ENCODE data around the gene TBL1Y. TPM values are rescaled to one million over a fixed set of nuclear protein-coding genes. Genes with fewer than 3 reads are reported as not detected.

The TBL1Y gene
- total and polyA plus RNA-seq, 10 of the 15 experiments (the other 5 are each of a cell fraction or from before 2014, with no cell fraction given), result not detected

- no peak for FAIRE-seq
- intact Hi-C loops (cut with micrococcal nuclease; ENCODE audit: unreplicated experiment) (no loop called here), in situ Hi-C loops (cut with MboI) (no loop called here)
- no peak for ATAC-seq
- SMC1A ChIA-PET (ENCODE audit: uncharacterized antibody, unreplicated experiment), result no interaction called here
- H3K4me2 ChIP-seq (ENCODE audit: control insufficient read depth, insufficient read depth), result no peak overlapping the region
- H3K36me3 ChIP-seq (ENCODE audit: control insufficient read depth in 2 of 2, insufficient read depth in 2 of 2, low read length in 1 of 2), result no peaks in the 10 kb centered on the region
- no peak overlapping the region for H2AFZ ChIP-seq (ENCODE audit: control insufficient read depth, low read depth, low read length)
- no peak overlapping the region for H3K4me3 ChIP-seq
- H3K9ac ChIP-seq (ENCODE audit: control insufficient read depth, insufficient read depth, low read length), result no peak overlapping the region
- TF ChIP-seq SUZ12 (IDR thresholded peaks at IDR 0.05; ENCODE audit: unreplicated experiment) (no peak), TAF1 (IDR thresholded peaks at IDR 0.05; ENCODE audit: borderline replicate concordance, low read depth, low read length) (no peak), GABPA (IDR thresholded peaks at IDR 0.05; ENCODE audit: low read depth) (no peak), SP1 (IDR thresholded peaks at IDR 0.05; ENCODE audit: low read depth, low read length) (no peak), RAD21 (IDR thresholded peaks at IDR 0.05; ENCODE audit: insufficient read depth, low read depth, low read length) (no peak), STAT1 (conservative IDR thresholded peaks at IDR 0.05) (no peak), MTA2 (IDR thresholded peaks at IDR 0.05; ENCODE audit: low read depth) (no peak), ZNF24 (IDR thresholded peaks at IDR 0.05) (no peak), BCL3 (IDR thresholded peaks at IDR 0.05; ENCODE audit: borderline replicate concordance, insufficient read depth, low read depth, low read length, poor library complexity, severe bottlenecking) (no peak), ELK1 (IDR thresholded peaks at IDR 0.05; ENCODE audit: low read depth, low read length) (no peak), BCL11A (IDR thresholded peaks at IDR 0.05; ENCODE audit: low read depth, low read length) (no peak), PML (IDR thresholded peaks at IDR 0.05; ENCODE audit: low read length) (no peak), NBN (IDR thresholded peaks at IDR 0.05) (no peak), NR2C2 (IDR thresholded peaks at IDR 0.05; ENCODE audit: borderline replicate concordance, control insufficient read depth, insufficient read length, low read depth) (no peak), MAX (IDR thresholded peaks at IDR 0.05; ENCODE audit: low read depth, low read length) (no peak)
- TF ChIP-seq, protein P1, sequence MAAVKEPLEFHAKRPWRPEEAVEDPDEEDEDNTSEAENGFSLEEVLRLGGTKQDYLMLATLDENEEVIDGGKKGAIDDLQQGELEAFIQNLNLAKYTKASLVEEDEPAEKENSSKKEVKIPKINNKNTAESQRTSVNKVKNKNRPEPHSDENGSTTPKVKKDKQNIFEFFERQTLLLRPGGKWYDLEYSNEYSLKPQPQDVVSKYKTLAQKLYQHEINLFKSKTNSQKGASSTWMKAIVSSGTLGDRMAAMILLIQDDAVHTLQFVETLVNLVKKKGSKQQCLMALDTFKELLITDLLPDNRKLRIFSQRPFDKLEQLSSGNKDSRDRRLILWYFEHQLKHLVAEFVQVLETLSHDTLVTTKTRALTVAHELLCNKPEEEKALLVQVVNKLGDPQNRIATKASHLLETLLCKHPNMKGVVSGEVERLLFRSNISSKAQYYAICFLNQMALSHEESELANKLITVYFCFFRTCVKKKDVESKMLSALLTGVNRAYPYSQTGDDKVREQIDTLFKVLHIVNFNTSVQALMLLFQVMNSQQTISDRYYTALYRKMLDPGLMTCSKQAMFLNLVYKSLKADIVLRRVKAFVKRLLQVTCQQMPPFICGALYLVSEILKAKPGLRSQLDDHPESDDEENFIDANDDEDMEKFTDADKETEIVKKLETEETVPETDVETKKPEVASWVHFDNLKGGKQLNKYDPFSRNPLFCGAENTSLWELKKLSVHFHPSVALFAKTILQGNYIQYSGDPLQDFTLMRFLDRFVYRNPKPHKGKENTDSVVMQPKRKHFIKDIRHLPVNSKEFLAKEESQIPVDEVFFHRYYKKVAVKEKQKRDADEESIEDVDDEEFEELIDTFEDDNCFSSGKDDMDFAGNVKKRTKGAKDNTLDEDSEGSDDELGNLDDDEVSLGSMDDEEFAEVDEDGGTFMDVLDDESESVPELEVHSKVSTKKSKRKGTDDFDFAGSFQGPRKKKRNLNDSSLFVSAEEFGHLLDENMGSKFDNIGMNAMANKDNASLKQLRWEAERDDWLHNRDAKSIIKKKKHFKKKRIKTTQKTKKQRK (IDR thresholded peaks at IDR 0.05; ENCODE audit: low read depth, low read length), result no peak
- TF ChIP-seq, protein P2, sequence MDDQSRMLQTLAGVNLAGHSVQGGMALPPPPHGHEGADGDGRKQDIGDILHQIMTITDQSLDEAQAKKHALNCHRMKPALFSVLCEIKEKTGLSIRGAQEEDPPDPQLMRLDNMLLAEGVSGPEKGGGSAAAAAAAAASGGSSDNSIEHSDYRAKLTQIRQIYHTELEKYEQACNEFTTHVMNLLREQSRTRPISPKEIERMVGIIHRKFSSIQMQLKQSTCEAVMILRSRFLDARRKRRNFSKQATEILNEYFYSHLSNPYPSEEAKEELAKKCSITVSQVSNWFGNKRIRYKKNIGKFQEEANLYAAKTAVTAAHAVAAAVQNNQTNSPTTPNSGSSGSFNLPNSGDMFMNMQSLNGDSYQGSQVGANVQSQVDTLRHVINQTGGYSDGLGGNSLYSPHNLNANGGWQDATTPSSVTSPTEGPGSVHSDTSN (IDR thresholded peaks at IDR 0.05; ENCODE audit: insufficient replicate concordance, low read depth, low read length), result no peak
- H3K4me1 ChIP-seq (ENCODE audit: control insufficient read depth, insufficient read depth, low read length), result no peaks in the 10 kb centered on the region
- no peaks in the 10 kb centered on the region for H3K27me3 ChIP-seq (replicated peaks in 1 of 2; ENCODE audit: control insufficient read depth in 2 of 2, insufficient read depth in 2 of 2, low read length in 1 of 2)
- BruUV-seq (replicated peaks), result no TSS peak
- no peaks in the 10 kb centered on the region for H4K20me1 ChIP-seq (ENCODE audit: control insufficient read depth, insufficient read depth)
- CTCF ChIA-PET, result no interaction called here
- no peaks in the 10 kb centered on the region for H3K9me3 ChIP-seq (replicated peaks; ENCODE audit: control insufficient read depth, insufficient read depth, low read length)
- no peak overlapping the region for H3K27ac ChIP-seq (ENCODE audit: control insufficient read depth, insufficient read depth)
- RAD21 ChIA-PET (ENCODE audit: unreplicated experiment), result no interaction called here
- DNase-seq (ENCODE audit: low read depth, low spot score), result no peak
- POLR2A ChIA-PET, result no interaction called here
- H3K79me2 ChIP-seq (ENCODE audit: control insufficient read depth, insufficient read depth, low read length), result no peaks in the 10 kb centered on the region
These were observed 128.5 kb downstream of the TBL1Y start for GRCh38 chrY:7039037-7039436.

Data from GM12878 (cell line).